Endothelial cell of umbilical vein (primary cell): ENCODE data around the gene WDR55. TPM values are rescaled to one million over a fixed set of nuclear protein-coding genes. Genes with fewer than 3 reads are reported as not detected.

ENCODE experiments used
- BruUV-seq: library from RNA; stranded (reverse); fragments of 400-500 nt; replicated peaks from 2 replicates; lab custom pipeline; 2021; lab: Mats Ljungman, UMichigan
- CTCF ChIA-PET: fragments of 300-600, 350-600 bp; sonication (Branson Sonifier 250); formaldehyde crosslinking; loops from one replicate; lab custom pipeline; 2021; ENCODE audit warnings: antibody characterized with exemption, inconsistent platforms; lab: Charles Lee
- POLR2A ChIA-PET: fragments of 300-600, 350-600 bp; sonication (Branson Sonifier 250); formaldehyde crosslinking; loops from one replicate; lab custom pipeline; 2021; ENCODE audit warnings: antibody characterized with exemption, inconsistent platforms; lab: Charles Lee
- DNase-seq: peaks from one replicate; pipeline ENCODE4 v3.0.0-alpha.2; 2011; ENCODE audit warnings: low read depth, low spot score
- FAIRE-seq: peaks from 2 replicates; lab custom pipeline; 2011; peaks lifted over from hg19 to GRCh38; lab: Jason Lieb, UNC
- H2AFZ ChIP-seq: 2 replicates; pipeline ENCODE4 v1.6.0; 2012; ENCODE audit warnings: low read depth, low read length, control low read depth, inconsistent platforms
- H3K27ac ChIP-seq: 2 replicates; pipeline ENCODE4 v1.5.1; 2011; ENCODE audit warnings: low read depth, mild to moderate bottlenecking, control low read depth, low read length, moderate library complexity; ENCODE audit not compliant: insufficient read depth
- H3K27me3 ChIP-seq, 2 experiments: 2 replicates each; pipeline versions ENCODE4 v1.6.0 to v1.6.1; 2011; ENCODE audit warnings: low read length in 2 of 2, mixed read lengths in 1 of 2; ENCODE audit not compliant: control insufficient read depth in 2 of 2, insufficient read depth in 2 of 2
- H3K36me3 ChIP-seq, 2 experiments: 2 replicates in 1 of 2; 3 replicates in 1 of 2; pipeline ENCODE4 v1.5.1; 2011; ENCODE audit warnings: low read length in 2 of 2, mild to moderate bottlenecking in 1 of 2, moderate library complexity in 1 of 2; ENCODE audit not compliant: control insufficient read depth in 2 of 2, insufficient read depth in 2 of 2; ENCODE audit errors: extremely low read depth in 1 of 2
- H3K4me1 ChIP-seq: 3 replicates; pipeline ENCODE4 v1.5.1; 2011; ENCODE audit warnings: mild to moderate bottlenecking, low read length; ENCODE audit not compliant: control insufficient read depth, insufficient read depth; ENCODE audit errors: extremely low read depth
- H3K4me2 ChIP-seq: 2 replicates; pipeline ENCODE4 v1.6.1; 2011; ENCODE audit warnings: low read length, control low read depth, mixed read lengths; ENCODE audit not compliant: insufficient read depth
- H3K4me3 ChIP-seq, 3 experiments: fragments of 200-600 bp in 1 of 3; sonication (generic), shearing (Covaris generic) in 1 of 3; replicated peaks in 1 of 3; 2 replicates each; pipeline ENCODE4 v1.5.1; 2011 to 2016; ENCODE audit warnings: control low read depth in 3 of 3, low read length in 3 of 3, mild to moderate bottlenecking in 2 of 3, inconsistent platforms in 1 of 3, low read depth in 1 of 3, moderate library complexity in 1 of 3; ENCODE audit not compliant: insufficient read depth in 1 of 3
- H3K79me2 ChIP-seq: 2 replicates; pipeline ENCODE4 v1.6.0; 2012; ENCODE audit warnings: low read length, inconsistent platforms; ENCODE audit not compliant: control insufficient read depth, insufficient read depth
- H3K9ac ChIP-seq: replicated peaks from 2 replicates; pipeline ENCODE3; 2011; ENCODE audit warnings: low read length, control low read depth; ENCODE audit not compliant: insufficient read depth; ENCODE audit errors: extremely low read depth
- H3K9me1 ChIP-seq: replicated peaks from 3 replicates; pipeline ENCODE4 v1.6.0; 2011; ENCODE audit warnings: mild to moderate bottlenecking, low read length; ENCODE audit not compliant: control insufficient read depth, insufficient read depth; ENCODE audit errors: extremely low read depth
- H3K9me3 ChIP-seq: replicated peaks from 2 replicates; pipeline ENCODE4 v1.5.1; 2012; ENCODE audit warnings: low read length, inconsistent platforms; ENCODE audit not compliant: control insufficient read depth, insufficient read depth
- H4K20me1 ChIP-seq: replicated peaks from 2 replicates; pipeline ENCODE3; 2011; ENCODE audit warnings: mild to moderate bottlenecking, low read length; ENCODE audit not compliant: control insufficient read depth, insufficient read depth; ENCODE audit errors: extremely low read depth
- CTCF ChIP-seq, 2 donors: IDR thresholded peaks; 1 replicate in 1 of 2; 2 replicates in 1 of 2; pipeline ENCODE4 v1.5.1; 2011; ENCODE audit warnings: low read length in 2 of 2, mild to moderate bottlenecking in 2 of 2, moderate library complexity in 2 of 2, control low read depth in 1 of 2, inconsistent platforms in 1 of 2, low read depth in 1 of 2; ENCODE audit not compliant: insufficient read depth in 1 of 2; ENCODE audit errors: extremely low read depth in 1 of 2
- EZH2 ChIP-seq: IDR thresholded peaks from 2 replicates; pipeline ENCODE4 v1.6.1; 2012; ENCODE audit warnings: borderline replicate concordance, low read depth, mild to moderate bottlenecking, moderate library complexity, low read length, inconsistent platforms; ENCODE audit not compliant: severe bottlenecking
- FOS ChIP-seq: IDR thresholded peaks from 2 replicates; pipeline ENCODE4 v1.6.1; 2011; ENCODE audit warnings: mild to moderate bottlenecking, low read length, moderate library complexity, borderline replicate concordance; ENCODE audit not compliant: insufficient read depth
- GATA2 ChIP-seq: IDR thresholded peaks from 2 replicates; pipeline ENCODE4 v1.7.0; 2011; ENCODE audit warnings: low read depth, mild to moderate bottlenecking, moderate library complexity, mixed read lengths, low read length; ENCODE audit not compliant: insufficient read length, insufficient read depth
- JUN ChIP-seq: IDR thresholded peaks from 2 replicates; pipeline ENCODE4 v1.6.1; 2011; ENCODE audit warnings: borderline replicate concordance, low read depth; ENCODE audit not compliant: insufficient read length, insufficient read depth
- MAX ChIP-seq: IDR thresholded peaks from 2 replicates; pipeline ENCODE4 v1.6.1; 2011; ENCODE audit not compliant: insufficient read depth, insufficient read length
- MYC ChIP-seq: IDR thresholded peaks from one replicate; pipeline ENCODE4 v1.6.1; 2011; ENCODE audit warnings: mild to moderate bottlenecking, low read depth, low read length
- POLR2A ChIP-seq: IDR thresholded peaks from 2 replicates; pipeline ENCODE4 v1.6.1; 2012; ENCODE audit warnings: low read depth, mild to moderate bottlenecking, control low read depth, low read length
- POLR2AphosphoS5 ChIP-seq: IDR thresholded peaks from 2 replicates; pipeline ENCODE4 v1.6.1; 2012; ENCODE audit warnings: low read depth, mild to moderate bottlenecking, control low read depth, low read length, moderate library complexity; ENCODE audit not compliant: insufficient read depth
- dilution Hi-C: fragments of 300-500 bp; cut with MboI; formaldehyde crosslinking; loops from one replicate; pipeline ENCODE4 v1.15.0; 2019; ENCODE audit warnings: low sequenced_read_pairs; ENCODE audit not compliant: extremely low pct_ligation_motif_present
- intact Hi-C: fragments of 100-400 bp; cut with micrococcal nuclease; formaldehyde crosslinking; loops from one replicate; pipeline ENCODE4 v1.10.0; 2022
- polyA plus RNA-seq, 4 experiments: library from polyadenylated mRNA; depleted of rRNA in 3 of 4; stranded (reverse) in 3 of 4; unstranded in 1 of 4; fragments of >200 nt; gene quantifications; 2 replicates each; pipeline versions ENCODE4 v1.2.1 to v1.2.3, GENCODE V29; 2011 to 2012; ENCODE audit warnings: missing spikeins in 1 of 4
- total RNA-seq: library from RNA; stranded (reverse); gene quantifications from 2 replicates; pipeline ENCODE4 v1.2.3, GENCODE V29; 2021

Gene WDR55
- total and polyA plus RNA-seq, 2 donors (not counting 3 experiments of a cell fraction or from before 2014, with no cell fraction given), result 17.5 to 25.3 TPM

- Histone ChIP-seq H3K27me3 (no peaks in the 10 kb centered on the region), H3K4me1 (peaks cover 10% of the 10 kb centered on the region), H3K9me3 (no peaks in the 10 kb centered on the region), H4K20me1 (no peaks in the 10 kb centered on the region), H2AFZ (peak overlapping the region; percentile 100), H3K4me2 (peak overlapping the region; percentile 98), H3K9ac (peak overlapping the region; percentile 80), H3K79me2 (no peaks in the 10 kb centered on the region), H3K27ac (peak overlapping the region; percentile 90), H3K9me1 (no peaks in the 10 kb centered on the region), H3K36me3 (peaks cover under 1 to 5% of the 10 kb centered on the region in 2 experiments), H3K4me3 (peak overlapping the region; percentile 84 to 95 (median 93))
- peak; percentile 85 for FAIRE-seq
- dilution Hi-C loops, result no loop called here
- CTCF ChIA-PET, result interaction anchor here (0.8 to 3.1 kb wide), 8 partner anchors 9 to 365 kb away, joined by 3 to 13 read pairs (median 8); partner anchors contain the start of genes HBEGF, WDR55 and ZMAT2
- BruUV-seq, result no TSS peak
- no peak for TF ChIP-seq POLR2A
- no peak for TF ChIP-seq EZH2
- peak; percentile 94 for TF ChIP-seq JUN
- TF ChIP-seq CTCF (IDR thresholded peaks at IDR 0.05; ENCODE audit: extremely low read depth in 1 of 2, insufficient read depth in 1 of 2, low read depth in 1 of 2, low read length in 2 of 2), result no peak
- peak; percentile 97 for TF ChIP-seq FOS
- TF ChIP-seq MYC, result no peak
- TF ChIP-seq POLR2AphosphoS5, result peak; percentile 55
- TF ChIP-seq GATA2, result peak; percentile 21
- no peak for TF ChIP-seq MAX
- POLR2A ChIA-PET, result interaction anchor here (0.7 to 1.4 kb wide), 3 partner anchors 11 to 20 kb away, joined by 3 to 8 read pairs (median 4); partner anchors contain the start of genes HARS1, HARS2 and ZMAT2
- peak; percentile 100 for DNase-seq
- intact Hi-C loops, result loop anchor here (1.0 to 5.0 kb wide), 5 partner anchors 11 to 851 kb away; partner anchors contain the start of genes HARS1, HARS2, IK and NDUFA2
Measured at GRCh38 chr5:140710899-140711552, 46.3 kb downstream of the WDR55 start.
